Hematopoietic multipotent progenitor cell (in vitro differentiated cells): ENCODE measurements around the gene TOR4A. TPM values are rescaled to one million over a fixed set of nuclear protein-coding genes. Genes with fewer than 3 reads are reported as not detected.
A peak's percentile ranks its signal among the peaks of the same experiment; 100 is the strongest.

Experiments used
- DNase-seq, 3 donors: peaks; one replicate each; pipeline ENCODE4 v3.0.0-alpha.2; 2011 to 2015; ENCODE audit warnings: low read depth in 2 of 3, low spot score in 2 of 3
- total RNA-seq: library from RNA; depleted of rRNA; stranded (reverse); fragments of >200 nt; gene quantifications from one replicate; pipeline ENCODE4 v1.2.3, GENCODE V29; 2012

TOR4A gene
- total RNA-seq, 1 donor, result 25.0 TPM

DNA sequence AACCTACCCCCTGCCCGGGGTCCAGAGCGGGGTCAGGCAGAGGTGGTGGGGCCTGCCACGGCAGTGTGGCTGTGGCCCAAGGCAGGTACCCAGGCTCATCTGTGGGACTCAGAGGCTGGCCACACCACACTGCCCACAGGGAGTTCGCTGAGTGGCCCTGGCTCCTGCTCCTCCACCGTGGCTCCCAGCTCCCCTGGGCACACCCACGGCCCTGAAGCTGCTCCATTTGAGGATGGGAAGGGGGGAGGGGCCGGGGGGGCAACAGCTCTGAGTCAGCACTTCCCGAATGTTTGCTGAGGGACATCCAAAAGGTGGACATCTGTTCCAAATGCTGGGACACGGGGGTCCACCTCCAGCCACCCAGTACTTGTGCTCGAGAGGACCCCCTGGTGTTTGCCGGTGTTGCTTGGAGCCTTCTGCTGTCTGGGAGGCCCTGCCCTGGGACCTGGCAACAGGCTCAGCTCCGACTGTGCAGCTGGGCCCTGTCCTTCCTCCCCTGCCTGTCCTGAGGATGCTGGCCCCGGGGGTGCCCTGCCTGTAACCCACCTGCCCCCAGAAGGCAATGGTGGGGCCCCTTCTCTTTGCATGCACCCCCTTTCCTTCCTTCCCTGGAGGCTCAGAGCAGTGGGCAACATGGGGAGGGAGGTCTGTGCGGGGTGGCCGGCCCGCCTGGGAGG lies 27.0 kb downstream of the TOR4A start:
- DNase-seq, result peak in 1 of 3 donors; percentile 40

DNA sequence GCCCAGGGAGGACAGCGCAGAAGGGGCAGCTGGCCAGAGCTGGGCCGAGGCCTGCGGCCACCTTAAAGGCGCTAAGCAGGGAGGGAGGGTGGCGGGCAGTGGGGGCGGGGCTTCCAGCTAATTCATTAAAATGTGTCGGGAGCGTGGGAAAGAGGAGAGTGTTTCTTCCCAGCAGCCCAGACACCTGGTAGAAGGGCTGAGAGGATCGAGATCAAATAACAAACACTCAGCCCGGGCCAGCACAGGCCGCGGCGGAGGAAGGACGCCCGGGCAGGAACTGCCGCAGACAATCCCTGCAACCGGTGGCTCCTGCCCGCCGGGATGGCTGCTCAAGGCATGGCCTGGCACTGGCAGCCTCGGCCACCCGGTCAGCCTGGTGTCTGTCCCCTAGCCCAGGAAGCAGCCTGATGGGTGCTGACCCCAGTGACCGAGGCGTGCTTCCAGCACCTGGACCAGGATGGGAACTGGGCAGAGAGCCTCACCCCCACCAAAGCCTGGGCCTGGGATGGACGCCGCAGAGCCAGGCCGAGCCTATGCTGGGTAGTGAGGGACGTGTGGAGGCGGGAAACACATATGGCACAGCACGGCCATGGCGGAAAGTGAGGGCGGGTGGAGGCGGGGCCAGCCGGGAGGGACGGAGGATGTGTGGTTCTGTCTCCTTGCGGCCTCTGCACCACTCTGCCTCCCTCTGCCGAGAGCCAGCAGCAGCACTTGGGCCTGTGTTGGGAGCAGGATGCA lies 27.7 kb downstream of the TOR4A start:
- peak in 1 of 3 donors; percentile 75 for DNase-seq

DNA sequence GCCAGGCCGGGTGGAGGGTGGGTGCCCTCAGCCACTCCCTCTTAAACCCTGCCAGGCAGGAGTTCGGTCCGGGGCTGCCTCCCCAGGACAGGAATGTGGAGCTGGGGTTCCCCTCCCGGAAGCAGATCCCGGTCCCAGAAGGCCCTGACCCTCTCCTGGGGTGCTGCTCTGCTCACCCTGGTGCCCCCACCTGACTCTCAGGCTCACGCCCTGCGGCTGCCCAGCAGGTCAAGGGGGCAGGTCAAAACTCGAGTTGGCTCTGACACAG lies 28.2 kb downstream of the TOR4A start:
- DNase-seq, result no peak

DNA sequence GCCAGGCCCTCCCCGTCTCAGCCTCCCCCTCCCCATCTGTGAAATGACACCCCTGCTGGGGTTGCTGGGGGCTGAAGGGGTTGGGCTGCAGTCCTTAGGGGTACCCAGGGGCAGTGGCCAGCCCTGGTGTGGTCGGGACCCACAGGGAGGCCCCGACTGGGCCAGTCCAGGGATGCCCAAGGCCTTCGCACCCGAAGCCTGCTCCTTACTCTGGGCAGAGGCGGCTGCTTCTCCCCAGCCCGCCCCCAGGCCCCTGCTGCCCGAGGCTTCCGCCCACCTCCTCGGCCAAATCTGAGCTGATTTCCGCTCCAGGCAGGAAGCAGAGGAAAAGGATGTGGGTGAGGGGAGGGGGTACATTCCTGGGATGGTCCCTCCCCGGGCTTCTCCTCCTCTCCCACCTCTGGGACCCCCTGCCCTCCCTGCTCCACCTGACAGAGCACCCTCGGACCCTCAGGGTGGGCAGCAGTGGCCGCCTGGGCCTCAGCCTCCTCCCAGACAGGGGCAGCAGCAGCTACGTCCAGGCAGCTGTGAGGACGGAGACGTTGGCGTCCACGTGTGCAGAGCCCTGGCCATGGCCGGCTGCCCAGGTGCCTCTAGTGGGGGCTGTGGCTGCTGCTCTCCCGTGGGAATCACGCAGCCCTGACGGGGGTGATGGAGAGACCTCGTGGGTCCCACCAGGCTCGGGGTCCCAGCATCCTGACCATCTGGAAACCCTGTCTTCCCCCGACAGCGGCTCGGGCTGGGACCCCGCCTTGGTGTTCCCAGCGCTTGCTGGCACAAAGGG lies 28.7 kb downstream of the TOR4A start:
- no peak for DNase-seq

DNA sequence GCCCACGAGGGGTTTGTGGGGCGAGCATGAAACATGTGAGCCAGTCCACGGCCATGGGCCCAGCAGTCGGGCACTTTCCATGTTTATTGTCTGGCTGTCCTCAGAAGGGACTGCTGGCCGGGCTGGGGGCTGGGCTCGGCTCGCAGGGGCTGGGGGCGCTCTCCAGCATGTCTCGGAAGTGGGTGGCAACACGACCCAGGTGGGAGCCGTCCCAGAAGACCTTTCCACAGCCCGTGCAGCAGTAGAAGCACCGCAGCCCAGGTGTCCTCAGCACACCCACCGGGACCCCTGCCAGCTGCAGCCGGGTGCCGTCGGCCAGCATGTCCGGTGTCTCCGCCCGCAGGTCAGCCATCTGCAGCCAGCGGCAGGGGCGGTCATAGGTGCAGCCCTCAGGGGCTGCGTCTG lies 29.3 kb downstream of the TOR4A start:
- no peak for DNase-seq

DNA sequence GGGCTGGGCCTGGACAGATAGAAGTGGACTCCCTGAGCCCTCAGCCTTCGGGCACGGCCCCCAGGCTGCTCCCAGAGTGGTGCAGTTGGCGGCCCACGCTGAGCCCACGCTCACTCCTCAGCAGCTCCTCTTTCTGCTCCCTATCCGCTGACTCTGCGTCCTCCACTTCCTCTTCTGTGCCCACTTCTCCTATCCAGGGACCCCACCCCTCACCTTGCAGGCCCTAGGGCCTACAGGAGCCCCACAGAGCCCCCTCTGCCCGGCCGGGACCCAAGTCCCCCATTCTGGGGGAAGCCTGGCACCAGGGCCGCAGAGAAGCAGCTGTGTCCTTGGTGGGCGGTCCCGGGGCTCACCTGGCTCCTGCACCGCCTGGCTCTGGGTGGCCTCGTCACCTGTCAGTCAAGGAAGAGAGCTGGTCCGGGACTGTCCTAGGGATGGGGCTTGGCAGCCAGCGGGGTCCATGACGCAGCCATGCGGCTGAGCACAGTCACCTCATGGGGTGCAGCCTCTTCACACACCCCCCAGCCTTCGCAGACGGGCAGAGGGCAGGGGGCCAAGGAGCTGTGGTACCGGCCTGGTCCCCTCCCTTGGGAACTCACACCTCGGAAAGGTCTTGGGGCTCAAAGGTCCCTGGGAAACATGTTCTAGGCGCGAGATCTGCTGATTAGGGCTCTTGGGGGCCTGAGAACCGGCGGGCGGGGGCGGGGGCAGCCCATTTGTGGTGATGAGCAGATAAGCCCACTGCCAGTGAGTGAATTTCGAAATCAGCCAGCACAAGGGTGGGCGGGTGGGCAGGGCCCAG lies 29.9 kb downstream of the TOR4A start:
- DNase-seq, result peak in 1 of 3 donors; percentile 41

DNA sequence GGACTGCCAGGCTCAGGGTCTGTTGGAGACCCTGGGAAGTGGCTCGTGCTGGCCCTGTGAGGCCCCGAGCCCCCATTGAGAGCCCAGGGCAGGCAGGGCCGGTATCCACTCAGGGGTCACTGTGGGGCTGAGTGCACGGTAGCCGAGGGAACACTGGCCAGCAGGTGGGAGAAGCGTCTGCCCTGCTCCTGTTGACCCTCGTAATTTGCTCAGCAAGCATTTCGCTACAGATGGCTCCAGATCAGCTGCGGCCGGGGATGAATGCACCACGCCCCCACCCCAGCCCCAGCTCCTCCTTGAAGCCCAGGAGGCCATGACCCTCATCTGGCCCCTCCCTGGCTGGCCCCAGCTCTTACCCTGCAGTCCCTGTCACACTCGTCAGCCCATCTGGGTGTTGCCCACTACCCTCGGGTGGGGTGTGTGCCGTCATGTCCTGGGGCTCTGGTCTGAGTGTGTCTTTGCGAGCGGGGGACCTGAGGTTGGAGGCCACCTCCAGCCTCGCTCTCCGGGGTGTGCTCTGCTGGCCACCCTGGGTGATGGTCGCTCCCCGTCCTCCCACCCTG lies 30.6 kb downstream of the TOR4A start:
- no peak for DNase-seq

DNA sequence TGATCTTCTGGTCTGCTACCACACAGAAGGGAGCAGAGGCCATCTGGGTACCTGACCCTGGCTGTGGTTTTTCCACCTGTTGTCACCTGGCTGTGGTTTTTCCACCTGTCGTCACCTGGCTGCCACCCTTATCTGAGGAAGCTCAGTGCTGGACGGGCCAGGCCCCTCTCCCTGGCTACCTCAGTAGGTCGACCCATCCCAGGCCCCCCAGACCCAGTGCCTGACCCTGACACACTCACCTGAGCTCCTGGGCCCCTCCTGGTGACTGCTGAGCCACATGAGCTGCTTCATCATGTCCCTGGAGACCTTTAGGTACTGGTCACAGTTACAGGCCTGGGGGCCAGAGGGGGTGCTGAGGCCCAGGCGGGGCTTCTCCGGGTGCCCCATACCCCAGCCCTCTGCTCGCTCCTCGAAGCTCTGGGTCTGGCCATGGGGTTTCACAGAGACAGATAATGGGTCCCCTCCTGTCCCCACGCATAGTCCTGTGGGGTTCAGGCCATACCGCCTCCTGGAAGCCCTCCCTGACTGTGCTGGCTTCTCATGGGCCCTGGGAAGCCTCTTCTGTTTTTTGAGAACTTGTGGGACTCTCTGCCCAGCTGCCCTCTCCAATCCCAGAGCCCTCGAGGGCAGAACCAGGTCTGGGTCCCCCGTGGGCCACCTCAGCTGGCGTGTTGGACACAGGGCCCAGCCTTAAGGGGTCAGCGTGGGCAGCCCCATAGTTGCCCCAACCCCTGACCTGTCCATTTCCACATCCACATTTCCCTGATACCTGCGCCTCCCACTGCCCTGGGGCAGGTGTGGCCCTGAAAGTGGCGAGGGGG lies 32.1 kb downstream of the TOR4A start:
- DNase-seq, result no peak

DNA sequence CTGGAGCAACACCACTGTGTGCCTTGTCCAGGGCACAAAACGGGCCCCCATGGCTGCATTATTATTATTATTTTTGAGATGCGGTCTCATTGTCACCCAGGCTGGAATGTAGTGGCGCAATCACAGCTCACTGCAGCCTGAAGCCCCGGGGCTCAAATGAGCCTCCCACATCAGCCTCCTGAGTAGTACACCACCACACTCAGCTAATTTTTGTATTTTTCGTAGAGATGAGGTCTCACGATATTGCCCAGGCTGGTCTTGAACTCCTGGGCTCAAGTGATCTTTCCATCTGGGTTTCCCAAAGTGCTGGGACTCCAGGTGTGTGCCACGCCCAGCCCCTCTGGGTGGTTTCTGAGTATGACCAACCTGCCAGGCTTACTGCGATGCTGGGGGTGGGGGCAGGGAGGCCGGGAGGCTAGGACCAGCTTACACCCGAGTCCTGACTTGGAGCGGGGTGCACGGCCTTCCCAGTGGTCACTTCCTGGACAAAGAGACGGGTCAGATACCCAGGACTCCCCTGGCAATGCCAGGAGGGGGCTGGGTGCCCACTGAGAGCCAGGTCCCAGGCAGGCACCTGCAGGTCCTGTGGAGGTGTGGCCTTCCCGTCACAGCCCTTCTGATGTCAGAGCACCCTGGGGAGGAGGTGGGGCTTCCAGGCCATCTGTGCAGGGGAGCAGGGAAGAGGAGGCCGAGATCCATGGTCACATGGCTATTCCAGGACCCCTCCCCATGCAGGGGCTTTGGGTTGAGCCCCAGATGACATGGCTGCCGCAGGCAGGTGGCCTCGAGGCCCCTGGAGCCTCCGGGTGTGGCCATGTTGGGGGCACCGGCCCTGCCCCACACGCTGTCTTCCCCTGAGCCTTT lies 32.9 kb downstream of the TOR4A start:
- DNase-seq, result no peak

DNA sequence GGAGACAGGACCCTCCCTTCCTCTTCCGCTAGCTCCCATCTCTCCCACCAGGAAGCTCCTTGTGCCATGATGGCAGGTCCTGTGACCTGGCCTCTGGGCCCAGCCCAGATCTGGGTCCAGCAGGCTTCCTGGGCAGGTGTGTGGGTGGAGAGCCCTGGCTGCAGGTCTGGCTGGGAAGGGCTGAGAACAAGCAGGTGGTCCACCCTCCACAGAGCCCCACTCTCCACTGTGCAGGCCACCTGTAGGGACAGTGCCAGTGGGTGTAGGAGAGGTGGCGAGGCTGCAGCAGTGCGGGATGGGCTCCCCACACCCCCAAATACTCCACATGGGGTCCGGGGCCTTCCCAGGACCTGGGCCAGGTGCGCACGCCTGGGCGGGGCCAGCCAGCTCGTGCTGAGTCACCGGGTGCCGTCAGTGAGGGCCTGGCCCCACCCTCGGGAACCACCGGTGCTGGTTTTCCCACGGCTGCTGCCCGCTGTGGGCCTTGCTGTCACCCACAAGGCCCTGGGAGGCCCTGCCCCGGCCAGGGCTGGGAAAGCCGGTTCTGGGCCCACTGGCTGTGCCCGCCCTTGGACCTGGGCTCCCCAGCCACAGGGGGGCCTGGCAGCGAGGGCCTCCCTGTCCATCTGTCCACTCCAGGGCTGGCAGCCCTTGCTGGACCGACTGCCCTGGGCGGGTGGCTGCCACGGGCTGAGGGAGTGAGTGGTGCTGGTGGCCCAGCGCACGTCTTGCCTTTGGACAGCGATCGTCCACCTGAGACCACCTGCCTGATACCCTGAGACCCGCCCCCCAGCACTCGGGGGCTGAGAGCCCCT lies 33.9 kb downstream of the TOR4A start:
- DNase-seq, result no peak

DNA sequence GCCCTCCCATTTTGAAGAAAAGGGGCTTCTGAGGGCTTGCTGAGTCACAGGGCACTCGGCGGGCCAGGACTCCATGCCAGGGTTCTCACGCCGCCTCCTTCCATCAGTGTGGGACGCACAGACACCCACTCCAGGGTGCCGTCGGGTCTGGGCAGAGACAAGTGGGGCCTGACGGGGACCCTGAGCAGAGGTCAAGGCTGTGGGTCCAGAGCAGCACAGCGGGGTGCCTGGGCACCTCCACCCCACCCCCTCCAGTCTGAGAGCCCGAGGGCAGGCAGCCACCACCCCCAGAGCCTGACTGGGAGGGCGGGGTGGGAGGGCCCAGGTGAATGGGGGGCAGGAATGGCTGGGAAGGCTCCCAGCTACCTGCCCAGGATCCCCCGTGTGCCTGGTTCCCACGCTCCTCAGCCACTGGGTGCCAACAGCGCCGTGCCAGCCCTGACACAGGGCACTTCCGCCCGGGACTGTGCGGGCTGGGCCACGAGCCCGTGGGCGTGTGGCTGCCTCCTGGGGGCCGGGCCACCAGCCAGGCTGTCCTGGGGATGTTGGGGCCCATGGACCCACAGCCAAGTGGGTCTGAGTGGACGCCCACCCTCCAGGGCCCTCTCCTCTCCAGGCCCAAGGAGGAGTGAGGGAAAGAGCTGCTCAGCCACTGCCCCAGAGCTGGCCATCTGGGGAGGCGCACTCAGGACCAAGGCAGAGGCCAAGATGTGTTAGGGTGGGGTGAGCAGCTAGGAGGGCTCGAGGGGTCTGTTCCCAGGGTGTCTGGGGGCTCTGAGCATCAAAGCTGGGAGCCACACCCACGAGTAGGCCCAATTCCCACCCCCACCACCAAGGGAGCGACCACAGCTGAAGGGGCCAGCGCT lies 34.7 kb downstream of the TOR4A start:
- DNase-seq, result no peak

DNA sequence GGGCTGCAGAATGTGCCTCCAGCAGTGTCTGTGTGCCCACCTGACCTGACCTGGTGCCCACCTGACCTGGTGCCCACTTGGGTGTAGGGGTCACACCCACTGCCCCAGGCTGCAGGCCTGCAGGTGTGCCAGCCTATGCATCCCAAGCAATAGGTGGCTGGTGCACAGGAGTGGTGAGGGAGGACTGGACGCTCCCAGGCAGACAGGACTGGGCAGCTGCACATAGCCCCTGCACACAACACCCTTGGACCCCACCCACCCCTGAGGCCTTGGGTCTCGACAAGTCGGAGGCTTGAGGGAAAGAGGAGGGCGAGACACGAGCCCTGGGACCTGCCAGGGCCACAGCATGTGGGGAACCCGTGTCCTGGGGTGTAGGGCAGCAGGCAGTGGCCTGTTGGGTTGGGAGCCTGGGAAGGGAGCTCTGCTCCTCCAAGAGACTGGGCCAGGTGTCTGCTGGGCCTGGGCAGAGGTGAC lies 35.4 kb downstream of the TOR4A start:
- no peak for DNase-seq

DNA sequence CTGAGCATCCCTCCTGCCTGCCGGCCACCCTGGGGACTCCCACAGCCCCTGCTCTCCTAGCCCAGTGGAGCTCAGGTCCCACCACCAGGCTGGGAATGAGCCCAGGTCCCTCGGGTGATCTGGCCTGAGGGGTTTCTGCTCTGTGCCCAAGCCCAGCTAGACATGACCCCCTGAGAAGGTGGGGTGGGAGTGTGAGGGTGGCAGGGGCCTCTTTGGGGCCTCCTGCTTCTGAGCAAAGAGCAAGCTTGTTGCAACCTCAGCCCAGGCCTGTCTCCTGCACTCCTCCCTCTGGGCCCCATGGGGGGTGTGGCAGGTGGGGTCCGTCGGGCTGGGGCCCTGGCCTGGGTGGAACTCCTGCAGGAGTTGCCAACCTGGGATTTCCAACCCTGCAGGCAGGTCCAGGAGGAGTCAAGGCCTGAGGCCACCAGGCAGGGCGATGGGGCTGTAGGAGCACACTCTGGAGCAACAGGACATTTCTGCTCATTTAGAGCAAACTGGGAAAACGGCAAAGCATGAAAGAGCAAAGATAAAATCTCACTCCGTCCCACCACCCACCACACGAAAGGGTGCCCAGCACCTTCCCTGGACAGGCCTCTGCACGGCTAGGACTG lies 35.9 kb downstream of the TOR4A start:
- no peak for DNase-seq

DNA sequence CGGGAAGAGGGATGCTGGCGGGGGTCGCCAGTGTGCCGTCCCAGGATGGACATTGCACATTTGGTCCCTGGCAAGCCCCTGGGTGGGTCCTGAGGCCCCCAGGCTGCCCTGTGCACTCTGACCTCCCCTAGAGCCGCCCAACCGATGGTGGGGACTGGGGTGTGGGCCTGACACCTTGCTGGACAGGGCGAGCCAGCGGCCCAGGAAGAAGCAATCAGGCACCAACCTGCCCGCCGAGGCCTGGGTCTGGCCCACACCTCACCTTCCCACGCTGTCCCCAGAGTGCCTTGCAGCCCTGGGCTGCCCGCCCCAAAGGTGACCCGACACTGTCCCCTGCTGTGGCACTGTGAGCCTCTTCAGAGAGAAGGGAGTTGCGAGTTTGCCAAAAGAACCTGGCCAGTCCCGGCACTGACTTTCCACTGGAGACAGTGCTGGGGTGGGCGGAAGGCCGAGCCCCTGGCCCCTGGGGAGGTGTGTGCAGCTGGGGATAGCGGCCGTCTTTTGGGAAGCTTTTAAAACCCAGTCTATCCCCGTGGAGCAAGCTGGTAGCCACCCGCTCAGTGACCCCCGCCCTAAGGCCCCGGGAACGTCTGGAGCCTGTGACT lies 36.5 kb downstream of the TOR4A start:
- no peak for DNase-seq

DNA sequence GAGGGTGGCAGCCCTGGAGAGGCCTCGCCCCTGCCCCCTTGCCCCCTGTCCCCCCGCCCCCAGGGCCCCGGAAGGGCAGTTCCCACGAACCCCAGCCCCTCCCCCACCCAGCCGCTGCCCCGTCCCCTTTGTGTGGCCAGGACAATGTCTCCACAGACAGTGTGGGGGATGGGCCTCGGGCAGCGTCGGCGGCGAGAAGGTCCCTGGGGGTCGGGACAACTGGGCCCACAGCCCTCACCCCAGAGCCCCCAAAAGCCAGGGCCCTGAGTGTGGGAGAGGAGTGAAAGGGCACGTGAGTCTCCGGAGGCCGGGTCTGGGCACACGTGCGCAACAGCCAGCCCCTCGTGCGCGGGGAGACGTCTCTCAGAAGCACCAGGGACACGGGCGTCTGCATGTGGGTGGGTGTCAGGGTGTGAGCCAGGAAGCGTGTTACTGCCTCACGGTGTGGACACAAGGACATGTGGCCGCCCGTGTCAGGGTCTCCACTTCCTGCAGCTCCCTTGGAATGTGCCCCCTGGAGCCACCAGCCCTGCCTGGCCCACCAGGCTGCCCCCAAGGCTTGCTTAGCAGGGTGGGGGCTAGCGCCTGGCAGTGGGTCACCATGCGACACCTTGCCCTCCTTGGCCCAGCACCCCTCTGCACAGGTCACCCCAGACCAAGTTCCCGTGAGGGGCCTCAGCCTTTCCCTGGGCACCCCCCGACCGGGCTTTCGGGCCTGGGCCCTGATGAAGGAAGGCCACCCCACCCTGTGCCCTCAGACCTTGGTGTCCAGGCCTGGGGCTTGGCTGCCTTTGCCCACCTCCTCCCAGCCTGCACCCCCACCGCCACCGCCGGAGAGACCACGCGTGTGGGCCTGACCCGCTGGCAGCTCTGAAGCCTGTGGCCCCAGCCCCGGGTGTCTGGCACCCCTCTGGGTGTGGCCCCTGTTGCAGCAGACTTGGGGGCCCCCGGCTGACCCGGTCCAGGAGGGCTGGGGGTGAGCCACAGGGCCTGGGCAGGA lies 37.3 kb downstream of the TOR4A start:
- no peak for DNase-seq
